K562 (cell line): ENCODE measurements around the gene EIF2S2. TPM values are rescaled to one million over a fixed set of nuclear protein-coding genes. Genes with fewer than 3 reads are reported as not detected.

Experiments used
- ATF6 ChIP-seq: sonication (generic); formaldehyde crosslinking; IDR thresholded peaks from 2 replicates; pipeline ENCODE4 v1.4.0; 2020; ENCODE audit warnings: mild to moderate bottlenecking, missing genetic modification reagents
- HSF4 ChIP-seq: fragments of 250-450 bp; sonication (Bioruptor Pico); IDR thresholded peaks from 2 replicates; pipeline ENCODE4 v2.1.2; 2022; ENCODE audit warnings: mild to moderate bottlenecking, moderate library complexity, borderline replicate concordance
- JUNB ChIP-seq: fragments of 450-650 bp; formaldehyde crosslinking; conservative IDR thresholded peaks from 2 replicates; pipeline ENCODE4 v1.4.0; 2020; ENCODE audit warnings: mild to moderate bottlenecking
- MTA3 ChIP-seq: fragments of 450-650 bp; formaldehyde crosslinking; IDR thresholded peaks from 2 replicates; pipeline ENCODE4 v1.6.1; 2017; ENCODE audit warnings: mild to moderate bottlenecking, borderline replicate concordance
- NELFE ChIP-seq: IDR thresholded peaks from 2 replicates; pipeline ENCODE4 v1.6.1; 2011; ENCODE audit warnings: mild to moderate bottlenecking; ENCODE audit not compliant: insufficient read depth, insufficient read length
- PHB2 ChIP-seq: fragments of 450-650 bp; IDR thresholded peaks from 2 replicates; pipeline ENCODE4 v1.6.1; 2017; ENCODE audit warnings: low read depth
- PHF8 ChIP-seq: fragments of 200-600 bp; sonication (generic); IDR thresholded peaks from 2 replicates; pipeline ENCODE4 v1.6.1; 2012; ENCODE audit warnings: mixed run types, mild to moderate bottlenecking, inconsistent platforms, low read length, moderate library complexity, borderline replicate concordance
- PTTG1 ChIP-seq: fragments of 450-650 bp; IDR thresholded peaks from 2 replicates; pipeline ENCODE4 v1.6.1; 2016; ENCODE audit warnings: low read depth, mild to moderate bottlenecking, missing genetic modification characterization, missing compliant biosample characterization
- RBFOX2 ChIP-seq: fragments of 200-400 bp; formaldehyde crosslinking; IDR thresholded peaks from 2 replicates; pipeline ENCODE4 v1.6.1; 2017; ENCODE audit warnings: low read depth, mild to moderate bottlenecking, low read length, moderate library complexity
- SRF ChIP-seq, 2 experiments: fragments of 250-450, 450-650 bp in 1 of 2; sonication (Bioruptor Pico) in 1 of 2; sonication (generic) in 1 of 2; formaldehyde crosslinking; IDR thresholded peaks; 2 replicates each; pipeline versions ENCODE4 v1.5.0 to v1.5.1; 2020 to 2022; ENCODE audit warnings: mild to moderate bottlenecking in 1 of 2, missing genetic modification reagents in 1 of 2
- SRSF9 ChIP-seq: fragments of 200-400 bp; formaldehyde crosslinking; IDR thresholded peaks from 2 replicates; pipeline ENCODE4 v1.6.1; 2017; ENCODE audit warnings: low read depth, low read length, borderline replicate concordance
- TAL1 ChIP-seq: fragments of 450-650 bp; IDR thresholded peaks from 2 replicates; pipeline ENCODE4 v1.6.1; 2016; ENCODE audit warnings: mild to moderate bottlenecking
- TCF7L2 ChIP-seq: fragments of 150-350 bp; IDR thresholded peaks from 2 replicates; pipeline ENCODE4 v1.6.1; 2016; ENCODE audit warnings: low read depth, mild to moderate bottlenecking, low read length, moderate library complexity
- TFE3 ChIP-seq: fragments of 450-650 bp; formaldehyde crosslinking; IDR thresholded peaks from 2 replicates; pipeline ENCODE4 v1.4.0; 2020; ENCODE audit warnings: mild to moderate bottlenecking, mixed read lengths
- VEZF1 ChIP-seq: fragments of 200-800 bp; sonication (Bioruptor generic); IDR thresholded peaks from 2 replicates; pipeline ENCODE4 v1.6.1; 2017; ENCODE audit warnings: missing genetic modification characterization, missing compliant biosample characterization
- XRCC5 ChIP-seq: fragments of 200-400 bp; formaldehyde crosslinking; IDR thresholded peaks from 2 replicates; pipeline ENCODE4 v1.6.1; 2017; ENCODE audit warnings: low read depth, mild to moderate bottlenecking, low read length
- ZNF184 ChIP-seq: sonication (generic); formaldehyde crosslinking; IDR thresholded peaks from 2 replicates; pipeline ENCODE4 v1.5.0; 2020; ENCODE audit warnings: missing genetic modification reagents
- ZNF197 ChIP-seq: fragments of 200-800 bp; sonication (Bioruptor generic); IDR thresholded peaks from 2 replicates; pipeline ENCODE4 v1.6.1; 2016; ENCODE audit warnings: low read depth, missing genetic modification characterization, missing compliant biosample characterization
- ZNF212 ChIP-seq: fragments of 450-650 bp; formaldehyde crosslinking; IDR thresholded peaks from 2 replicates; pipeline ENCODE4 v1.4.0; 2020; ENCODE audit warnings: mild to moderate bottlenecking
- ZNF551 ChIP-seq: fragments of 250-450 bp; sonication (Bioruptor Pico); IDR thresholded peaks from 2 replicates; pipeline ENCODE4 v1.5.0; 2021; ENCODE audit warnings: mild to moderate bottlenecking, moderate library complexity
- ZNF707 ChIP-seq: fragments of 250-450 bp; sonication (Bioruptor Pico); conservative IDR thresholded peaks from 2 replicates; pipeline ENCODE4 v1.8.0; 2022; ENCODE audit warnings: inconsistent platforms, mild to moderate bottlenecking, moderate library complexity
- ZNF76 ChIP-seq: fragments of 250-450 bp; sonication (Bioruptor Pico); IDR thresholded peaks from 2 replicates; pipeline ENCODE4 v1.4.0; 2020; ENCODE audit warnings: mild to moderate bottlenecking, moderate library complexity, borderline replicate concordance
- polyA plus RNA-seq, 8 experiments: library from polyadenylated mRNA; depleted of rRNA in 4 of 8; stranded (reverse) in 5 of 8; unstranded in 3 of 8; fragments of >200 nt; fragmentation: Nextera tagmentation in 2 of 8; fragmentation: Illumina TruSeq in 1 of 8; extraction: Ambion mirVana in 2 of 8; extraction: Trizol in 1 of 8; gene quantifications; 2 replicates each; pipeline versions ENCODE4 v1.2.1 to v1.2.3, GENCODE V29; 2011 to 2014; ENCODE audit warnings: inconsistent platforms in 1 of 8, missing spikeins in 1 of 8
- total RNA-seq, 7 experiments: library from RNA; depleted of rRNA in 6 of 7; stranded (reverse); fragments of >200 nt in 6 of 7; fragmentation: Illumina TruSeq in 2 of 7; extraction: Trizol in 2 of 7; gene quantifications; 2 replicates each; pipeline versions ENCODE4 v1.2.1 to v1.2.3, GENCODE V29; 2011 to 2021; ENCODE audit warnings: low replicate concordance in 1 of 7
- TF ChIP-seq, protein P1 (sequence below): IDR thresholded peaks from 3 replicates; pipeline ENCODE4 v1.6.1; 2011; ENCODE audit warnings: borderline replicate concordance, mild to moderate bottlenecking; ENCODE audit not compliant: insufficient read length, insufficient read depth

EIF2S2 gene
- total and polyA plus RNA-seq, 9 of the 15 experiments (the other 6 are each of a cell fraction or from before 2014, with no cell fraction given) = 79.7 to 220 (median 154) TPM

DNA sequence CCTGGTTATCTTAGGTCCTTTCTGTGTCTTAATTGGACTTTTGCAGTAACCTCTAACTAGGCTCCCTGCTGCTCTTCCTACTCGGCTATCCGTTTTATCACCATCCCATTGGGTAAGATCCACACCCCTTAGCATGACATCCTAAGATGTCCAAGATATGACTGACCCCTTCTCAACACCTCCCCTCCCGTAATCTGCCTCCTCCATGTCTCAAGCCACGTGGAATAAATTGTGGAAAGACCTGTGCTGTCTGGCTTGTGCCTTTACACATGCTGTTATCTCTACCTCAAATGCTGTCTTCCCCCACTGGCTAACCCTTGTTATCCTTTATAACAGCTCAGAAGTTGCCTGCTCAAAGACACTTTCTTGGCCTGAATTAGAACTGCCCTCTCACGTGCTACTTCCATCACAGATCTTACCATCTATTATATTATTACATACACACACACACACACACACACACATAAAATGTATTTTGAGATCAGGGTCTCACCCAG lies 26.5 kb downstream of the EIF2S2 start (continued):
- TF ChIP-seq ATF6 (no peak), TAL1 (peak; percentile 92), VEZF1 (CRISPR knock-in tag) (peak; percentile 71), JUNB (CRISPR knock-in tag) (no peak), PHB2 (peak; percentile 79), ZNF184 (CRISPR knock-in tag) (no peak), TFE3 (no peak), SRF (CRISPR knock-in tag; IDR thresholded peaks at IDR 0.05) (no peak), ZNF197 (CRISPR knock-in tag) (no peak), RBFOX2 (no peak), ZNF212 (CRISPR knock-in tag) (no peak), ZNF551 (CRISPR knock-in tag) (no peak), MTA3 (peak; percentile 68), SRSF9 (no peak), ZNF707 (CRISPR knock-in tag) (no peak), PHF8 (no peak), HSF4 (CRISPR knock-in tag) (no peak), TCF7L2 (no peak), PTTG1 (tag) (no peak), XRCC5 (no peak), ZNF76 (no peak), NELFE (no peak)
- TF ChIP-seq, protein P1, sequence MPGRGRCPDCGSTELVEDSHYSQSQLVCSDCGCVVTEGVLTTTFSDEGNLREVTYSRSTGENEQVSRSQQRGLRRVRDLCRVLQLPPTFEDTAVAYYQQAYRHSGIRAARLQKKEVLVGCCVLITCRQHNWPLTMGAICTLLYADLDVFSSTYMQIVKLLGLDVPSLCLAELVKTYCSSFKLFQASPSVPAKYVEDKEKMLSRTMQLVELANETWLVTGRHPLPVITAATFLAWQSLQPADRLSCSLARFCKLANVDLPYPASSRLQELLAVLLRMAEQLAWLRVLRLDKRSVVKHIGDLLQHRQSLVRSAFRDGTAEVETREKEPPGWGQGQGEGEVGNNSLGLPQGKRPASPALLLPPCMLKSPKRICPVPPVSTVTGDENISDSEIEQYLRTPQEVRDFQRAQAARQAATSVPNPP = no peak
